ENCODE data around the gene ERG. TPM values are rescaled to one million over a fixed set of nuclear protein-coding genes. Genes with fewer than 3 reads are reported as not detected.

The ERG gene
- total and polyA plus RNA-seq, 9 of the 15 experiments (the other 6 are each of a cell fraction or from before 2014, with no cell fraction given) = 0.06 TPM; not detected in 8

GRCh38 chr21:38531039-38531541 is 32.8 kb upstream of the ERG start:
- H3K36me3 ChIP-seq (ENCODE audit: control insufficient read depth, insufficient read depth, low read length) = no peaks in the 10 kb centered on the region
- POLR2A ChIA-PET = interaction anchor here (1.4 kb wide), 1 partner anchor 10 kb away, joined by 7 read pairs; no protein-coding TSS in a partner anchor
- no peak overlapping the region for H3K9ac ChIP-seq (ENCODE audit: insufficient read depth in 1 of 2, low read depth in 2 of 2, low read length in 2 of 2)
- ATAC-seq (no peak), FAIRE-seq (no peak), DNase-seq (ENCODE audit: extremely low read depth in 1 of 4, low spot score in 3 of 4) (no peak)
- 0% methylated on average over 5 of the region's 5 CpGs for WGBS (ENCODE audit: insufficient coverage, low coverage, missing lambda C conversion rate)
- H3K4me2 ChIP-seq (ENCODE audit: insufficient read depth, low read length) = no peak overlapping the region
- in situ Hi-C loops (cut with MboI) (no loop called here), intact Hi-C loops (cut with micrococcal nuclease) (no loop called here)
- no peak overlapping the region for H3K4me3 ChIP-seq
- H4K20me1 ChIP-seq (replicated peaks; ENCODE audit: control insufficient read depth, insufficient read depth, low read length) = peaks cover 5% of the 10 kb centered on the region; the same call in 1 of the 2 replicates
- no peaks in the 10 kb centered on the region for H3K4me1 ChIP-seq (replicated peaks in 1 of 2; ENCODE audit: control insufficient read depth in 2 of 2, insufficient read depth in 2 of 2, low read length in 2 of 2)
- CTCF ChIA-PET (ENCODE audit: low intra/inter-chr PET ratio) = no interaction called here
- H3K9me3 ChIP-seq (replicated peaks; ENCODE audit: control insufficient read depth, insufficient read depth, low read depth, low read length) = no peaks in the 10 kb centered on the region
- no peak overlapping the region for H3K27ac ChIP-seq (ENCODE audit: extremely low read depth, low read depth, low read length)
- no peak overlapping the region for H2AFZ ChIP-seq (ENCODE audit: low read depth, low read length)
- H3K9me1 ChIP-seq (ENCODE audit: control insufficient read depth, insufficient read depth, low read length) = no peaks in the 10 kb centered on the region
- peaks cover 23 to 25% of the 10 kb centered on the region in 2 experiments for H3K27me3 ChIP-seq (ENCODE audit: control insufficient read depth in 2 of 2, insufficient read depth in 2 of 2, low read length in 2 of 2)
- H3K79me2 ChIP-seq (ENCODE audit: control insufficient read depth, insufficient read depth, low read length) = no peaks in the 10 kb centered on the region
- no TSS peak for BruUV-seq (replicated peaks)
- no peak for TF ChIP-seq KLF10 (CRISPR knock-in tag; IDR thresholded peaks at IDR 0.05)
- TF ChIP-seq EHMT2 (IDR thresholded peaks at IDR 0.05) = no peak
- TF ChIP-seq BRD9 (IDR thresholded peaks at IDR 0.05; ENCODE audit: low read depth, partially characterized antibody) = no peak
- TF ChIP-seq, protein P1, sequence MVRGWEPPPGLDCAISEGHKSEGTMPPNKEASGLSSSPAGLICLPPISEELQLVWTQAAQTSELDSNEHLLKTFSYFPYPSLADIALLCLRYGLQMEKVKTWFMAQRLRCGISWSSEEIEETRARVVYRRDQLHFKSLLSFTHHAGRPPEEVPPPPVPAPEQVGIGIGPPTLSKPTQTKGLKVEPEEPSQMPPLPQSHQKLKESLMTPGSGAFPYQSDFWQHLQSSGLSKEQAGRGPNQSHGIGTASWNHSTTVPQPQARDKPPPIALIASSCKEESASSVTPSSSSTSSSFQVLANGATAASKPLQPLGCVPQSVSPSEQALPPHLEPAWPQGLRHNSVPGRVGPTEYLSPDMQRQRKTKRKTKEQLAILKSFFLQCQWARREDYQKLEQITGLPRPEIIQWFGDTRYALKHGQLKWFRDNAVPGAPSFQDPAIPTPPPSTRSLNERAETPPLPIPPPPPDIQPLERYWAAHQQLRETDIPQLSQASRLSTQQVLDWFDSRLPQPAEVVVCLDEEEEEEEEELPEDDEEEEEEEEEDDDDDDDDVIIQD (CRISPR knock-in tag; IDR thresholded peaks at IDR 0.05) = no peak
- no peak for TF ChIP-seq ZKSCAN8 (CRISPR knock-in tag; IDR thresholded peaks at IDR 0.05)
- no peak for TF ChIP-seq ZNF143 (CRISPR knock-in tag; IDR thresholded peaks at IDR 0.05)
- no peak for TF ChIP-seq NBN (IDR thresholded peaks at IDR 0.05; ENCODE audit: low read depth)
- TF ChIP-seq, protein P2, sequence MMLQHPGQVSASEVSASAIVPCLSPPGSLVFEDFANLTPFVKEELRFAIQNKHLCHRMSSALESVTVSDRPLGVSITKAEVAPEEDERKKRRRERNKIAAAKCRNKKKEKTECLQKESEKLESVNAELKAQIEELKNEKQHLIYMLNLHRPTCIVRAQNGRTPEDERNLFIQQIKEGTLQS (IDR thresholded peaks at IDR 0.05) = no peak
- TF ChIP-seq, protein P2 (CRISPR knock-in tag; conservative IDR thresholded peaks at IDR 0.05) = no peak
- no peak for TF ChIP-seq REST (IDR thresholded peaks at IDR 0.05; ENCODE audit: borderline replicate concordance)
- no peak for TF ChIP-seq REST (CRISPR knock-in tag; IDR thresholded peaks at IDR 0.05; ENCODE audit: low read depth)
- TF ChIP-seq, protein P3, sequence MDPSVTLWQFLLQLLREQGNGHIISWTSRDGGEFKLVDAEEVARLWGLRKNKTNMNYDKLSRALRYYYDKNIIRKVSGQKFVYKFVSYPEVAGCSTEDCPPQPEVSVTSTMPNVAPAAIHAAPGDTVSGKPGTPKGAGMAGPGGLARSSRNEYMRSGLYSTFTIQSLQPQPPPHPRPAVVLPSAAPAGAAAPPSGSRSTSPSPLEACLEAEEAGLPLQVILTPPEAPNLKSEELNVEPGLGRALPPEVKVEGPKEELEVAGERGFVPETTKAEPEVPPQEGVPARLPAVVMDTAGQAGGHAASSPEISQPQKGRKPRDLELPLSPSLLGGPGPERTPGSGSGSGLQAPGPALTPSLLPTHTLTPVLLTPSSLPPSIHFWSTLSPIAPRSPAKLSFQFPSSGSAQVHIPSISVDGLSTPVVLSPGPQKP (CRISPR knock-in tag; IDR thresholded peaks at IDR 0.05) = no peak
